K562 (cell line): ENCODE results near the gene EPM2A. TPM values are rescaled to one million over a fixed set of nuclear protein-coding genes. Genes with fewer than 3 reads are reported as not detected.

Experiments
- ARID2 ChIP-seq: fragments of 450-650 bp; IDR thresholded peaks from 2 replicates; pipeline ENCODE4 v1.6.1; 2017; ENCODE audit warnings: antibody characterized with exemption, mild to moderate bottlenecking
- FOXJ3 ChIP-seq: sonication (generic); formaldehyde crosslinking; IDR thresholded peaks from 2 replicates; pipeline ENCODE4 v1.4.0; 2020; ENCODE audit warnings: mild to moderate bottlenecking, missing genetic modification reagents
- KAT2B ChIP-seq: IDR thresholded peaks from one replicate; pipeline ENCODE4 v1.6.1; 2012; ENCODE audit warnings: low read depth, mild to moderate bottlenecking, control low read depth, inconsistent platforms, low read length, moderate library complexity
- MYNN ChIP-seq, 2 experiments: sonication (generic); formaldehyde crosslinking in 1 of 2; IDR thresholded peaks; 2 replicates each; pipeline versions ENCODE4 v1.5.0 to v1.6.1; 2016 to 2020; ENCODE audit warnings: antibody characterized with exemption in 1 of 2, missing genetic modification reagents in 1 of 2
- ZNF41 ChIP-seq: fragments of 250-450 bp; sonication (Bioruptor Pico); conservative IDR thresholded peaks from 2 replicates; pipeline ENCODE4 v1.4.0; 2020; ENCODE audit warnings: mild to moderate bottlenecking
- ZNF551 ChIP-seq: fragments of 250-450 bp; sonication (Bioruptor Pico); IDR thresholded peaks from 2 replicates; pipeline ENCODE4 v1.5.0; 2021; ENCODE audit warnings: mild to moderate bottlenecking, moderate library complexity
- ZNF668 ChIP-seq: fragments of 250-450 bp; sonication (Bioruptor Pico); IDR thresholded peaks from 2 replicates; pipeline ENCODE4 v1.8.0; 2022; ENCODE audit warnings: mild to moderate bottlenecking, inconsistent platforms
- polyA plus RNA-seq, 8 experiments: library from polyadenylated mRNA; depleted of rRNA in 4 of 8; stranded (reverse) in 5 of 8; unstranded in 3 of 8; fragments of >200 nt; fragmentation: Nextera tagmentation in 2 of 8; fragmentation: Illumina TruSeq in 1 of 8; extraction: Ambion mirVana in 2 of 8; extraction: Trizol in 1 of 8; gene quantifications; 2 replicates each; pipeline versions ENCODE4 v1.2.1 to v1.2.3, GENCODE V29; 2011 to 2014; ENCODE audit warnings: inconsistent platforms in 1 of 8, missing spikeins in 1 of 8
- total RNA-seq, 7 experiments: library from RNA; depleted of rRNA in 6 of 7; stranded (reverse); fragments of >200 nt in 6 of 7; fragmentation: Illumina TruSeq in 2 of 7; extraction: Trizol in 2 of 7; gene quantifications; 2 replicates each; pipeline versions ENCODE4 v1.2.1 to v1.2.3, GENCODE V29; 2011 to 2021; ENCODE audit warnings: low replicate concordance in 1 of 7
- TF ChIP-seq, protein P1 (sequence below): fragments of 200-600 bp; sonication (generic); IDR thresholded peaks from one replicate; pipeline ENCODE4 v1.6.1; 2012; ENCODE audit warnings: mild to moderate bottlenecking, low read depth, low read length, inconsistent platforms
- TF ChIP-seq, protein P2 (sequence below): fragments of 450-650 bp; formaldehyde crosslinking; IDR thresholded peaks from 2 replicates; pipeline ENCODE4 v1.4.0; 2022; ENCODE audit warnings: mild to moderate bottlenecking, moderate library complexity
- TF ChIP-seq, protein P3 (sequence below), 2 experiments: fragments of 450-650 bp; conservative IDR thresholded peaks; 2 replicates each; pipeline ENCODE4 v1.6.1; 2017; ENCODE audit warnings: mild to moderate bottlenecking in 2 of 2, moderate library complexity in 2 of 2

Gene EPM2A
- total and polyA plus RNA-seq, 9 of the 15 experiments (the other 6 are each of a cell fraction or from before 2014, with no cell fraction given): 0.35 to 5.3 (median 2.5) TPM

DNA sequence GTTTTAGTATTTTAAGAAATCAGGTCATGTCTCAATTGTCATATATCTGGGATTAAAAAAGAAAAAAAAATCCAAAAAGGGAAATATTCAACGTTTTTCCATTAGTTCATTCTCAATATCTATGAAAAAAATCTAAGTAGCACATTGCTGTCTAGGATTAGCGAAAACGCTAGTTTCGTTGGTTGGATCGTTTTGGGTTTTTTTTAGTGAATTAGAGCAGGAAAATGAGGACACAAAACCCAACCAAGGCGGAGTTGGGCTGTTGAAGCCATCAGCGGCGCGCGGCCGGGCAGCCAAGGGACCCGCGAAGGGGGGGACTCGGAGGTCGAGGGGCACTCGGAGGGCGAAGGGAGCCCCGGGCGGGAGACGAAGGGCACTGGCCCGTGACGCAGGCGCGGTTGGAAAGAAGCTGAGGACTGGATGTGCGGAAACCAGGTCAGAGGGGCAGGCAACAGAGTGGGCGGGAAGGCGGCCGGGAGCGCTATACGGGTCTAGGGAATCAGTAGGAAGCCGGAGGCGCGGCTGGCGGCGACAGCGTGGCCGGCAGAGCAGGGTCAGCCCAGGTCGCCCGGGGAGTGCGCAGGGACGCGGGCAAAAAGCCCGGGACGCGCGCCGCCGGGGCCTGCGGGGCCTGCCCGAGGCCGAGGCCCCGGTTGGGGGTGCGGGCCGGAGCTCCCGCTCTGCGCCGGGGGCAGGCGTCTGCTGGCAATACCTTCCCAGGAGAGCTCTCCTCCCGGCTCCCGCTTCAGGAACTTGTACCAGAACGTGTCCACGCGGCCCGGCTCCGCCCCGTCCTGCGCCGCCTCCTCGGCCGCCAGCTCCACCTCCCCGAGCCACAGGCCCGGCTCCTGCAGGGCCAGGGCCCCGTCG, 599 bp downstream of the EPM2A start (continued):
- TF ChIP-seq, protein P1, sequence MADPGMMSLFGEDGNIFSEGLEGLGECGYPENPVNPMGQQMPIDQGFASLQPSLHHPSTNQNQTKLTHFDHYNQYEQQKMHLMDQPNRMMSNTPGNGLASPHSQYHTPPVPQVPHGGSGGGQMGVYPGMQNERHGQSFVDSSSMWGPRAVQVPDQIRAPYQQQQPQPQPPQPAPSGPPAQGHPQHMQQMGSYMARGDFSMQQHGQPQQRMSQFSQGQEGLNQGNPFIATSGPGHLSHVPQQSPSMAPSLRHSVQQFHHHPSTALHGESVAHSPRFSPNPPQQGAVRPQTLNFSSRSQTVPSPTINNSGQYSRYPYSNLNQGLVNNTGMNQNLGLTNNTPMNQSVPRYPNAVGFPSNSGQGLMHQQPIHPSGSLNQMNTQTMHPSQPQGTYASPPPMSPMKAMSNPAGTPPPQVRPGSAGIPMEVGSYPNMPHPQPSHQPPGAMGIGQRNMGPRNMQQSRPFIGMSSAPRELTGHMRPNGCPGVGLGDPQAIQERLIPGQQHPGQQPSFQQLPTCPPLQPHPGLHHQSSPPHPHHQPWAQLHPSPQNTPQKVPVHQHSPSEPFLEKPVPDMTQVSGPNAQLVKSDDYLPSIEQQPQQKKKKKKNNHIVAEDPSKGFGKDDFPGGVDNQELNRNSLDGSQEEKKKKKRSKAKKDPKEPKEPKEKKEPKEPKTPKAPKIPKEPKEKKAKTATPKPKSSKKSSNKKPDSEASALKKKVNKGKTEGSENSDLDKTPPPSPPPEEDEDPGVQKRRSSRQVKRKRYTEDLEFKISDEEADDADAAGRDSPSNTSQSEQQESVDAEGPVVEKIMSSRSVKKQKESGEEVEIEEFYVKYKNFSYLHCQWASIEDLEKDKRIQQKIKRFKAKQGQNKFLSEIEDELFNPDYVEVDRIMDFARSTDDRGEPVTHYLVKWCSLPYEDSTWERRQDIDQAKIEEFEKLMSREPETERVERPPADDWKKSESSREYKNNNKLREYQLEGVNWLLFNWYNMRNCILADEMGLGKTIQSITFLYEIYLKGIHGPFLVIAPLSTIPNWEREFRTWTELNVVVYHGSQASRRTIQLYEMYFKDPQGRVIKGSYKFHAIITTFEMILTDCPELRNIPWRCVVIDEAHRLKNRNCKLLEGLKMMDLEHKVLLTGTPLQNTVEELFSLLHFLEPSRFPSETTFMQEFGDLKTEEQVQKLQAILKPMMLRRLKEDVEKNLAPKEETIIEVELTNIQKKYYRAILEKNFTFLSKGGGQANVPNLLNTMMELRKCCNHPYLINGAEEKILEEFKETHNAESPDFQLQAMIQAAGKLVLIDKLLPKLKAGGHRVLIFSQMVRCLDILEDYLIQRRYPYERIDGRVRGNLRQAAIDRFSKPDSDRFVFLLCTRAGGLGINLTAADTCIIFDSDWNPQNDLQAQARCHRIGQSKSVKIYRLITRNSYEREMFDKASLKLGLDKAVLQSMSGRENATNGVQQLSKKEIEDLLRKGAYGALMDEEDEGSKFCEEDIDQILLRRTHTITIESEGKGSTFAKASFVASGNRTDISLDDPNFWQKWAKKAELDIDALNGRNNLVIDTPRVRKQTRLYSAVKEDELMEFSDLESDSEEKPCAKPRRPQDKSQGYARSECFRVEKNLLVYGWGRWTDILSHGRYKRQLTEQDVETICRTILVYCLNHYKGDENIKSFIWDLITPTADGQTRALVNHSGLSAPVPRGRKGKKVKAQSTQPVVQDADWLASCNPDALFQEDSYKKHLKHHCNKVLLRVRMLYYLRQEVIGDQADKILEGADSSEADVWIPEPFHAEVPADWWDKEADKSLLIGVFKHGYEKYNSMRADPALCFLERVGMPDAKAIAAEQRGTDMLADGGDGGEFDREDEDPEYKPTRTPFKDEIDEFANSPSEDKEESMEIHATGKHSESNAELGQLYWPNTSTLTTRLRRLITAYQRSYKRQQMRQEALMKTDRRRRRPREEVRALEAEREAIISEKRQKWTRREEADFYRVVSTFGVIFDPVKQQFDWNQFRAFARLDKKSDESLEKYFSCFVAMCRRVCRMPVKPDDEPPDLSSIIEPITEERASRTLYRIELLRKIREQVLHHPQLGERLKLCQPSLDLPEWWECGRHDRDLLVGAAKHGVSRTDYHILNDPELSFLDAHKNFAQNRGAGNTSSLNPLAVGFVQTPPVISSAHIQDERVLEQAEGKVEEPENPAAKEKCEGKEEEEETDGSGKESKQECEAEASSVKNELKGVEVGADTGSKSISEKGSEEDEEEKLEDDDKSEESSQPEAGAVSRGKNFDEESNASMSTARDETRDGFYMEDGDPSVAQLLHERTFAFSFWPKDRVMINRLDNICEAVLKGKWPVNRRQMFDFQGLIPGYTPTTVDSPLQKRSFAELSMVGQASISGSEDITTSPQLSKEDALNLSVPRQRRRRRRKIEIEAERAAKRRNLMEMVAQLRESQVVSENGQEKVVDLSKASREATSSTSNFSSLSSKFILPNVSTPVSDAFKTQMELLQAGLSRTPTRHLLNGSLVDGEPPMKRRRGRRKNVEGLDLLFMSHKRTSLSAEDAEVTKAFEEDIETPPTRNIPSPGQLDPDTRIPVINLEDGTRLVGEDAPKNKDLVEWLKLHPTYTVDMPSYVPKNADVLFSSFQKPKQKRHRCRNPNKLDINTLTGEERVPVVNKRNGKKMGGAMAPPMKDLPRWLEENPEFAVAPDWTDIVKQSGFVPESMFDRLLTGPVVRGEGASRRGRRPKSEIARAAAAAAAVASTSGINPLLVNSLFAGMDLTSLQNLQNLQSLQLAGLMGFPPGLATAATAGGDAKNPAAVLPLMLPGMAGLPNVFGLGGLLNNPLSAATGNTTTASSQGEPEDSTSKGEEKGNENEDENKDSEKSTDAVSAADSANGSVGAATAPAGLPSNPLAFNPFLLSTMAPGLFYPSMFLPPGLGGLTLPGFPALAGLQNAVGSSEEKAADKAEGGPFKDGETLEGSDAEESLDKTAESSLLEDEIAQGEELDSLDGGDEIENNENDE: no peak
- TF ChIP-seq, protein P2, sequence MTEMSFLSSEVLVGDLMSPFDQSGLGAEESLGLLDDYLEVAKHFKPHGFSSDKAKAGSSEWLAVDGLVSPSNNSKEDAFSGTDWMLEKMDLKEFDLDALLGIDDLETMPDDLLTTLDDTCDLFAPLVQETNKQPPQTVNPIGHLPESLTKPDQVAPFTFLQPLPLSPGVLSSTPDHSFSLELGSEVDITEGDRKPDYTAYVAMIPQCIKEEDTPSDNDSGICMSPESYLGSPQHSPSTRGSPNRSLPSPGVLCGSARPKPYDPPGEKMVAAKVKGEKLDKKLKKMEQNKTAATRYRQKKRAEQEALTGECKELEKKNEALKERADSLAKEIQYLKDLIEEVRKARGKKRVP: no peak
- TF ChIP-seq ZNF668 (CRISPR knock-in tag) (no peak), KAT2B (no peak), FOXJ3 (CRISPR knock-in tag) (no peak), ZNF41 (no peak), MYNN (IDR thresholded peaks at IDR 0.05) (no peak; the same call in 1 of the 2 replicates), MYNN (CRISPR knock-in tag; IDR thresholded peaks at IDR 0.05) (no peak), ARID2 (no peak), ZNF551 (no peak)
- TF ChIP-seq, protein P3, sequence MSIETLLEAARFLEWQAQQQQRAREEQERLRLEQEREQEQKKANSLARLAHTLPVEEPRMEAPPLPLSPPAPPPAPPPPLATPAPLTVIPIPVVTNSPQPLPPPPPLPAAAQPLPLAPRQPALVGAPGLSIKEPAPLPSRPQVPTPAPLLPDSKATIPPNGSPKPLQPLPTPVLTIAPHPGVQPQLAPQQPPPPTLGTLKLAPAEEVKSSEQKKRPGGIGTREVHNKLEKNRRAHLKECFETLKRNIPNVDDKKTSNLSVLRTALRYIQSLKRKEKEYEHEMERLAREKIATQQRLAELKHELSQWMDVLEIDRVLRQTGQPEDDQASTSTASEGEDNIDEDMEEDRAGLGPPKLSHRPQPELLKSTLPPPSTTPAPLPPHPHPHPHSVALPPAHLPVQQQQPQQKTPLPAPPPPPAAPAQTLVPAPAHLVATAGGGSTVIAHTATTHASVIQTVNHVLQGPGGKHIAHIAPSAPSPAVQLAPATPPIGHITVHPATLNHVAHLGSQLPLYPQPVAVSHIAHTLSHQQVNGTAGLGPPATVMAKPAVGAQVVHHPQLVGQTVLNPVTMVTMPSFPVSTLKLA (conservative IDR thresholded peaks at IDR 0.05): peak; percentile 56 to 61; a peak in 3 of 4 replicates
